ENCODE results near the gene KDM3A.
A peak's percentile ranks its signal among the peaks of the same experiment; 100 is the strongest.

Gene KDM3A

GRCh38 chr2:86433137-86433536, 8.0 kb upstream of the KDM3A start:
- no peak for DNase-seq (ENCODE audit: low spot score)

DNA sequence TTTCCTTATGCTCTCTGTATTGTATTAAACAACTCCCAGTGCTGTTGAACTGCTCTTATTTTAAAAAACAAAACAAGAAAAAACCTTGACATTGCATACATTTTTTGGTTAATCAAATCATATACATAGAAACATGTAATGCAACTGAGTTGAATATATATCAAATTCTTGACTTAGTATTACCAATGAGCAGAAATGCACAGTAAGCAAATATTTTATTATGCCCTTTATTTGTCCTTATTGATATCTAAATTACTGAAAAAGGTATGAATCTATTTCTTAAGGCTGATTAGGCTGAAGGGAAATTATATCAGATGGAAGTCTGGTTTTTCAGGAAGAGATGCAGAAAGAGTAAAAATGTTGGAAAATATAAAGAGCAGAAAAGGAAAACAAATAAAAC, 6.9 kb upstream of the KDM3A start:
- no peak for DNase-seq (ENCODE audit: low spot score)

DNA sequence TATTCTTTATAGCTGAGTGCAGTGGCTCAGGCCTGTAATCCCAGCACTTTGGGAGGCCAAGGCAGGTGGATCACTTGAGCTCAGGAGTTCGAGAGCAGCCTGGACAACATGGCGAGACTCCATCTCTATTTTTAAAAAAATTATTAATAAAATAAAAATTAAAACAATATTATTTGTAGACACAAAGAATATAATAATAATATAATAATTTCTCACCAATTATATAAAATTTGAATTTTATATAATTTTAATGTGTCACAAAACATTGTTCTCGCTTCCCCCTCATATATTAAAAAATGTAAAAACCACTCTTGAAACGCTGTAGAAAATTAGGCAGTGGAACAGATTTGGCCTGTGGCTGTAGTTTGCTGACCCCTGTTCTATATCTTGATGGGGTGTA, 5.6 kb upstream of the KDM3A start:
- no peak for DNase-seq (ENCODE audit: low spot score)

- no peak for DNase-seq (ENCODE audit: low spot score)
Observed at GRCh38 chr2:86436328-86436727, 4.8 kb upstream of the KDM3A start.

DNA sequence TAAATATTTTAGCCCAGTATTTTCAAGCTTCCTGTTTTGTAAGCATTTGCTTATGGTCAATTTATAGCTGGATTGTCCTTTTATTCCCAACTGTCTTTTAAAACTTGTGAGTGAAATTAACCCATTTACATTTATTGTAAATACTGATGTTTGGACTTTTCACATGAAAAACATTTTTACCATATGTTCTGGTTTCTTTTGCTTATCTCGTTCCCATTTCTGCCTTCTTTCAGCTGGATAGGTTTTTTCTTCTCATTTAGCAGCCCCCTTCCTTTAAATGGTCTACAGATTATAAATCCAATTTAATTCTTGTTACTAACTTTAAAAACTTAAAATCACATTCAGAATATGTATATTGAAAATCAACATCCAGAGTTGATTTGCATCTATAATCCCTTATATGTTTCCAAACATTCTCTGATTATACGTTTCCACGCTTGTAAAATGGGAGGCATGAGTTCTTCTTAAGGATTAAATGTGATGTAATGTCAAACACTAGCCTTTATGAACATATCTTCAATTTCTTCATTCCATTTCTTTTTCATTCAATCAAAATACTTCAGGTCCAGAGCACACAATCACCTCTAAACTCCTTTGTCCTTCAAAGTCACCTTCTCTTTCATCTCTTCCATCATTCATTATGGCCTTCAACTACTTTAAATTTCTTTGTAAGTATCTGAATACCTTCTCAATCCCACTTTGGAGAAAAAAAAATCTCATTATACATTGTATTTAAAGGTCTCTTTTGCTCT, 1.1 kb upstream of the KDM3A start:
- no peak for DNase-seq (ENCODE audit: low spot score)

DNA sequence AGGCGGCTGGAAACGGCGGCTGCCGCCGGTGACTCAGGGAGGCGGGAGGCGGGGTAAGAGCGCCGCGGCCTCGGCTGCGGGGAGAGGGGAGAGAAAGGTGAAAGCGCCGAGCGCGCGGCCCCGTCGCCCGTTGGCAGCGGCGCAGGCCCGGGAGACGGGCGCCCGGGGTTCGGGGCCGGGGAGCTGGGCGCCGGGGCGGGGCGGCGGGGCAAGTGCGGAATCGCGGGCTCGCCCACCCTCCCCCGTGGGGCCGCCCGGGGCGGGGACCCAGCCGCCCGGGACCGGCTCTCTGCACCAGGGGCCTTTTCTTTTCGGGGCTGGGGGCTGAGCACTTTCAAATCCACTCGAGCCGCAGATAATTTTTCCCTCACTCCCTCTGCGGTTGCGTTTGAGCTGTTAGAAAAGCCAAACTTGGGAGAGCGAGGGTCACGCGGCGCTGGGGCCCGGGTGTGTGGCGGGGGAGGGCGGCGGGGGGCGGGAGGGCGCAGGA, 266 bp downstream of the KDM3A start:
- DNase-seq (ENCODE audit: low spot score): no peak

DNA sequence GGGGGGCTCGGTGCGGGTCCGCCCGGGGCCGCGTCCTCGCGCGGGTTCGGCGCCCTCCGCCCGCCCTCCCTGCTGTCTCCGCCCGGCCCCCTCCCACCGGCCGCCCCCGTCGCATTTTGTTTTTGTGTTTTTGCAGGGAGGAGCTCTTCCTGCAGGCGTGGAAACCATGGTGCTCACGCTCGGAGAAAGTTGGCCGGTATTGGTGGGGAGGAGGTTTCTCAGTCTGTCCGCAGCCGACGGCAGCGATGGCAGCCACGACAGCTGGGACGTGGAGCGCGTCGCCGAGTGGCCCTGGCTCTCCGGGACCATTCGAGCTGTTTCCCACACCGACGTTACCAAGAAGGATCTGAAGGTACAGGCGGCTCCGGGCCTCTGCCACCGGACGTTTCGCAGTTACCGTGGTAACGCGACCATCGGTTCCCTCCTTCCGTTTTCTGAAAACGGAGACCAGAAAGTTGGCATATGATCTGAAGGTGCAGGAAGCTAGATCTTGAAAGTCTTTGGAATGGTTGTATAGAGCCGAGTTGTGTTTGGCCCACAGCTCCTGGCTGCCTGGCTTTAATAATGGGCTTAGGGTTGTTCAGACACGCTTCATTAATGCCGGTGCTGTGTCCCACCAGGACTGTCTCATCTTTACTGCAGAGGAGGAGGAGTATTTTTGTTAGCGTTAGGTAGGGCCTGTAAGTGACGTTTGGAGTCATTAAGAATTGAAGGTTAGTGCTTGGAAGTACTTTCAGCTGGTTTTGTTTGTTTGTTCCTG, 891 bp downstream of the KDM3A start:
- DNase-seq (ENCODE audit: low spot score): peak; percentile 85

DNA sequence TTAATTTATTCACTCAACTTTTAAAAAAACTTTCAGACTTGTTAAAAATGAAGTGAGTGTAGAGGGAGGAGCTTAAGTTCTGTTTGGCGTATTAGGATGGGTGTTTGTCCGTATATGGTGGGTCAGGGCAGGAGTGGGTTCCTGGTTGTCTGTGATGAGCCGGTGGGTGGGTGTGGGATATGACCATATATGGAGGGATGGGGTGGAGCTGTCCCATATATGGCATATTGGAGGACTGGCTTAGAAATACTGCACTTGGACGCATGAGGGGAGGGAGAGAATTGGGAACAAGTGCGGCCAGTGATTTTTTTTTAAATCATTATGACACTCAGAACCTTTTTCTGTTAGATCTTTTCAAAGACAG, 1.5 kb downstream of the KDM3A start:
- peak; percentile 74 for DNase-seq (ENCODE audit: low spot score)

DNA sequence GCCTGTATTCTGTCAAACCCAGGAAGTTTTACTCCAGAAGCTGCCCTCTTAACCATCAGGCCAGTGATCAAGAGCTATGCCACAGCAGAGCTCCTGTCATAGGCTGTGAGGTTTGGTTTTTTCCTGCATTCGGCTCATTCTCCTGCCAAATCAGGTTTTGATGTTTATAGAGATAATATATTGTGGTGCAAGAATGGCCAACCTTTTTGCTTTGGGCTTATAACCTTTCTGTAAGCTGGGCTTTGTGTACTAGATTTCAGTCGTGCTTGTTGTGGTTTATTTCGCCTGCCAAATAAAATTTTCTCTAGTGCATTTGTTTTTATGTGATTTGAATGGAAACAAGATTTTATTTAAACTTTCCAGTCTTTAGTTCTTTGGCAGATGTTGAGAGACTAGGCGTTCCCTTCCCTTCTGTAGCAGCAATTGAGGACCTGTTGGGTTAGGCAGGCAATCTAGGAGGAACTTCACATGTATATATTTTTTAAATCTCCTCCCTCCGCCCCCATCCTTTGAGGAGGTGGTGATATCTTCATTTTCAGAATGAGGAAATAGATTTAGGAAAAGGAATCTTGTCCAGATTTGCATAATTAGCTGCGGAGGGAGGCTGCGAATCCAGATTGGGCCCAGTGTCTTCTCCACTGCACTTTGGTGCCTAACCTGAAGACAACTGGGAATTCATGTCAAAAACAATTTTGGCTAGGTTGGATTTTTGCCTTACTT, 2.6 kb downstream of the KDM3A start:
- no peak for DNase-seq (ENCODE audit: low spot score)

GRCh38 chr2:86445436-86445835, 4.3 kb downstream of the KDM3A start:
- no peak for DNase-seq (ENCODE audit: low spot score)

GRCh38 chr2:86446060-86446459, 4.9 kb downstream of the KDM3A start:
- no peak for DNase-seq (ENCODE audit: low spot score)

DNA sequence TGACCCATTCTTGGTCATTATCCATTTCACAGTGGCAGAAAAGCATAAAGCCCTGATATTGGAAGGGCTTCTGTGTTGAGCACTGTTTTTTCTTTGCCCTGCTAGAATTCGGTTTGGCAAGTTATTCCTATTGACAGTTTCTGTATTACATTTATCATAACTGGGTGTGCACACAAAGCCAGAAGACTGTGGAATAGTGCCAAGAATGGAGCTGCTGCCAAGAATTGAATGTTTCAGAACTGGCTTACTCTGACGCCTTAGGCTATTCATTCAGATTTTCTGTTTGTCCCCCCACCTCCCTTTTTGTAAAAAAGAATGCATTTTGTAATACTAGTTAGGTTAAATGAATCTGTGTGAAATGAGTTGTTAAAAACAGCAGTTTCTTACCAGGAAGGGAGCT, 12.7 kb downstream of the KDM3A start:
- no peak for DNase-seq (ENCODE audit: low spot score)

DNA sequence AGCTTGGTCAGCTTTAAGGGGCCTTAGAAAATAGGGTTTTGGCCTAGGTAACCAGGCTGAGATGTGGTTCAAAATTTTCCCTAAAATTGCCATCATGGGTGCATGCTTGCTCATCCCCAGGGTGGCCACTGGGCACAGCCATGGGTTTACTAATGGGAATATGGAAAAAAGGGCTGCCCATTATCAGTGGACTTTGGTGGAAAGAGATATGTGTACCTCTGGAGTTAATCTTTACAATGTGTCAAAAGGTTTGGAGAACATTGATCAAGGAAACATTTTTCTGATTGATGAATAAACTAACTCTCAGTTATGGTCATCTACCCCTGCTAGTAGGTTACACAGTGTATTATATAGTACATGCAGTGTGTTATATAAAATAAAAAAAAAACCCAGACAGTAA, 13.1 kb downstream of the KDM3A start:
- DNase-seq (ENCODE audit: low spot score): no peak

DNA sequence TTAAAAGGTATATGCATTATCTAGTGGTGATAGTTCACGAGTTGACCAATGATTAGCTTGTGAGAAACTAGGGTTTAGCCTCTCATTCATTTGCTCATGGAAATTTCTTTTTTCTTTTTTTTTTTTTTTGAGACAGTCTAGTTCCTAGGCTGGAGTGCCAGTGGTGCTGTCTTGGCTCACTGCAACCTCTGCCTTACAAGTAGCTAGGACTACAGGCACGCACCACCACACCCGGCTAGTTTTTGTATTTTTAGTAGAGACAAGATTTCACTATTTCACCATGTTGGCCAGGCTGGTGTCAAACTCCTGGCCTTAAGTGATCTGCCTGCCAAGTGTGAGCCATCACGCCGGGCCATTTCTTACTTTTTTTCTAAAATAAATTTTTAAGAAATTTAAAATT, 14.0 kb downstream of the KDM3A start:
- no peak for DNase-seq (ENCODE audit: low spot score)

GRCh38 chr2:86461042-86461743, 20.0 kb downstream of the KDM3A start:
- DNase-seq (ENCODE audit: low spot score): no peak

- no peak for DNase-seq (ENCODE audit: low spot score)
Observed at GRCh38 chr2:86464652-86465051, 23.5 kb downstream of the KDM3A start.

- DNase-seq (ENCODE audit: low spot score): no peak
Observed at GRCh38 chr2:86466306-86466705, 25.1 kb downstream of the KDM3A start.

GRCh38 chr2:86468162-86469033, 27.2 kb downstream of the KDM3A start:
- no peak for DNase-seq (ENCODE audit: low spot score)

GRCh38 chr2:86470890-86471289, 29.7 kb downstream of the KDM3A start:
- DNase-seq (ENCODE audit: low spot score): no peak

DNA sequence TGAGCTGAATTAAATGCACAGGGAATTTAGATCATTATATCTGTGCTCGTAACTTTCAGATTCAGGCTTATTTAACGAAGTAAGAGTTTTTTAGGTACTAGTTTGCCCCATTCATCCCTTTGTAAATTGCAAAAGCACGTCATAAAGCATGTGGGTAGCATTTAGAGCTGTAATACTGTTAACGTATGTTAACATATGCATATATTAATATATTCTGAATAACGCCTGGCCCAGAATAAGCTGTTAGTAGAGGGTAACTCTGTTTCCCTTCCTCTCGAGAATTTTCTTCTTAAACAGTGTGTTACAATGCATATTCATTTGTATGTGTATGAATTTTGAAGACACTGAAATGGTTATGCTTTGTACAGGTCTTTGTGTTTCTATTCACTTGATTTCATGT, 30.5 kb downstream of the KDM3A start:
- no peak for DNase-seq (ENCODE audit: low spot score)

DNA sequence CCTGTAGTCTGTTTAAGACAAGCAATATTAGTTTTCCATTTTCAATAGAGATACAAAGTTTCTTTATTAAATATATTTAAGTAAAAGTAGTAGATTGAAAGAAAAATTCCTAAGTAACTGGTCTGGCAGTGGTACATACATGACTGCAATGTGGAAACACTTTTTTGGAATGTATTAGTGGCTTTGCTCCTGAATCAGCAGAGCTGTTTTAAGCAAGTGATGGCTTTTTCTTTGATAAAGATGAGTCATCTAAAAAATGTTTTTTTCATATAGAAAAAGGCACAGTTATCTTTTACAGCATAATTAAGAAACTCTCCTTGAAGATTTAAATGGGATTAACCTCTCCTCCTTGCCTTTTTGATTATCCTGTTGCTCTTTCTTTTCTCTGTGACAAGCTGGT, 34.9 kb downstream of the KDM3A start:
- DNase-seq (ENCODE audit: low spot score): no peak

All from left forelimb (tissue), 1 donor.